LNCaP clone FGC (cell line): Measurements from ENCODE around the gene VENTX.

ENCODE experiments used
- DNase-seq: peaks from one replicate; pipeline ENCODE4 v3.0.0-alpha.2; 2011; ENCODE audit warnings: low read depth
- H3K4me3 ChIP-seq: 2 replicates; pipeline ENCODE4 v1.5.1; 2011; ENCODE audit warnings: mild to moderate bottlenecking, low read depth, low read length, control low read depth
- TF ChIP-seq, protein P1 (sequence below): IDR thresholded peaks from 2 replicates; pipeline ENCODE4 v1.5.1; 2012; ENCODE audit warnings: mild to moderate bottlenecking; ENCODE audit not compliant: control insufficient read depth, insufficient read depth; ENCODE audit errors: extremely low read depth

VENTX gene

DNA sequence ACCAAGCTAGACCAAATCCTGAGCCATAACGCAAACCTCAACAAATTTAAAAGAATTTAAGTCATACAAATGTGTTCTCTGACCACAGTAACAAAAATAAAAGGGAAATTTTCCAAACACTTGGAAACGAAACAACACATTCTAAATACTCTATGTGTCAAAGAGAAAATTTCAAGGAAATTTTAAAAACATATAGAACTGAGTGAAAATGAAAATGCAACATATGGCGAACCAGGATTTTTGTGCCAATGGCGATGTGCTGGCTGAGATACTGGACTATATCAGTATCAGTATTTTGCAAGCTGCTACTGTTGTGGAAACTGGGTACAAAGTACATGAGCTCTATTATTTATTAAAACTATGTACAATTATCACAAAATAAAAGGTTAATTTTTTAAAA, 43.5 kb upstream of the VENTX start:
- TF ChIP-seq, protein P1, sequence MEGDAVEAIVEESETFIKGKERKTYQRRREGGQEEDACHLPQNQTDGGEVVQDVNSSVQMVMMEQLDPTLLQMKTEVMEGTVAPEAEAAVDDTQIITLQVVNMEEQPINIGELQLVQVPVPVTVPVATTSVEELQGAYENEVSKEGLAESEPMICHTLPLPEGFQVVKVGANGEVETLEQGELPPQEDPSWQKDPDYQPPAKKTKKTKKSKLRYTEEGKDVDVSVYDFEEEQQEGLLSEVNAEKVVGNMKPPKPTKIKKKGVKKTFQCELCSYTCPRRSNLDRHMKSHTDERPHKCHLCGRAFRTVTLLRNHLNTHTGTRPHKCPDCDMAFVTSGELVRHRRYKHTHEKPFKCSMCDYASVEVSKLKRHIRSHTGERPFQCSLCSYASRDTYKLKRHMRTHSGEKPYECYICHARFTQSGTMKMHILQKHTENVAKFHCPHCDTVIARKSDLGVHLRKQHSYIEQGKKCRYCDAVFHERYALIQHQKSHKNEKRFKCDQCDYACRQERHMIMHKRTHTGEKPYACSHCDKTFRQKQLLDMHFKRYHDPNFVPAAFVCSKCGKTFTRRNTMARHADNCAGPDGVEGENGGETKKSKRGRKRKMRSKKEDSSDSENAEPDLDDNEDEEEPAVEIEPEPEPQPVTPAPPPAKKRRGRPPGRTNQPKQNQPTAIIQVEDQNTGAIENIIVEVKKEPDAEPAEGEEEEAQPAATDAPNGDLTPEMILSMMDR: no peak
- DNase-seq: no peak
- H3K4me3 ChIP-seq: no peak overlapping the region

DNA sequence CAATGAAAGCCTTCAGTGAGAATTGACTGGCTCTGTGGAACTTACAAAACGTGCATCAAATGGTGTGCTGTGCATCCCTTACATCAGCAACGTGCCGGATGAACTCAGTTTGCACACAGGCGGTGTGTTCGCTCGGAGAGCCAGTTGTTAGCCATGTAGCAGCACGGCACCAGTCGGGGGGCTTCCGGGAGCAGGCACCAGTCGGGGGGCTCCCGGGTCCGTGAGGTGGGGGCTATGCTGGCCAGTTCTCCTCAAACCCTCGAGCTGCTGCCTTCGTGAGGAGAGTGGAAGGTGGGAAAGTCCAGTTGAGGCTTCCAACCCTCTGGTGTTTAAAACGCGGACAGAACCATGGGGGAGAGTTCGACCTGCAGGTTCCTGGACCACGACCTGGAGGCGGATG, 42.6 kb upstream of the VENTX start:
- TF ChIP-seq, protein P1: no peak
- H3K4me3 ChIP-seq: no peak overlapping the region
- DNase-seq: no peak

DNA sequence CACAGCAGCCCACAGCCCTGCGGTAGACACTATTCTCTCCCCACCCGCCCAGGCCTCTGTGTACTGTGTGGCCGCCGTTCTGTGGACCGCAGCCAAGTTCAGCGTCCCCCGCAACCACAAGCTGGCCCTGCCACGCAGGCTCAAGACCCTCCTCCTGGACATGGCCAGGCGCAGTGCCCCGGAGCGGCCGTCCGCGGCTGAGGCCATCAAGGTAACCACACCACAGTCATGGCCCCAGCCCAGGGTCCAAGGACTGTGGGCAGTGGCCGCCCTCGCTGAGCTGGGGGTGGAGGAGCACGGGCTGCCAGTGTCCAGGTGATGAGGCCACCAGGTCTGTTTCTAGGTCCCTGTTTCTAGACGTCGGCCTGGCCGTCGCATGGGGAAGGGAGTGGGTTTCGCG, 42.0 kb upstream of the VENTX start:
- TF ChIP-seq, protein P1: no peak
- no peak for DNase-seq
- H3K4me3 ChIP-seq: no peak overlapping the region

DNA sequence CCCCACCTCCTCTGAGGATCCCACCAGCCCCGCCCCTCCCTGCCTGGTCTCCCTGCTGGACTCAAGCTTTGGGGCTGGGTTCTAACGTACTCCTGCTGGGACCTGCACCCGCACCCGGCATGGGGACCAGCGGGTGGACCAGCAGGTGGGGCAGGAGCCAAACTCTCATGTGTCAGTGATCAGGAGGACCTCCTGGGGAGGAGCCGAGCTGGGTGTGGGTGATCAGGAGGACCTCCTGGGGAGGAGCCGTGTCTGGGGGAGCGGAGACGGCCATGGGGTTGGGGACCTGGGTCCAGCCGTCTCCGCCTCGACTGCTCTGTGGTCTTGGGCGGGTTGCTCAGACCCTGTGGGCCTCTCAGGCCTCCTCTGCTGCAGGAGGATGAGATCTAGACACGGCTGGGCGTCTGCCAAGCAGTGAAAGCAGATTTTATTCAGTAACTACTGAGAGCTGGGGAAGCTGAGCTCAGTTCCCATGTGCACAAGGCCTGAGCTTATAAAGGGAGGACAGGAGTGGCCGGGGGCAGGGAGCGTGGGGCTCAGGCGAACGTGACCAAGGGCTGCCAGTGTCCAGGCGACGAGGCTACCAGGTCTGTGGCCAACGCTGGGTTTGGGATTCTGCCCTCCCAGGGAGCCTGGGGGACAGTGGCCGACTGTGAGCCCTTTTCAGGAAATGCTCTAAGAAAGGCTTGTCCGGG, 41.3 kb upstream of the VENTX start:
- no peak for DNase-seq
- TF ChIP-seq, protein P1: no peak

DNA sequence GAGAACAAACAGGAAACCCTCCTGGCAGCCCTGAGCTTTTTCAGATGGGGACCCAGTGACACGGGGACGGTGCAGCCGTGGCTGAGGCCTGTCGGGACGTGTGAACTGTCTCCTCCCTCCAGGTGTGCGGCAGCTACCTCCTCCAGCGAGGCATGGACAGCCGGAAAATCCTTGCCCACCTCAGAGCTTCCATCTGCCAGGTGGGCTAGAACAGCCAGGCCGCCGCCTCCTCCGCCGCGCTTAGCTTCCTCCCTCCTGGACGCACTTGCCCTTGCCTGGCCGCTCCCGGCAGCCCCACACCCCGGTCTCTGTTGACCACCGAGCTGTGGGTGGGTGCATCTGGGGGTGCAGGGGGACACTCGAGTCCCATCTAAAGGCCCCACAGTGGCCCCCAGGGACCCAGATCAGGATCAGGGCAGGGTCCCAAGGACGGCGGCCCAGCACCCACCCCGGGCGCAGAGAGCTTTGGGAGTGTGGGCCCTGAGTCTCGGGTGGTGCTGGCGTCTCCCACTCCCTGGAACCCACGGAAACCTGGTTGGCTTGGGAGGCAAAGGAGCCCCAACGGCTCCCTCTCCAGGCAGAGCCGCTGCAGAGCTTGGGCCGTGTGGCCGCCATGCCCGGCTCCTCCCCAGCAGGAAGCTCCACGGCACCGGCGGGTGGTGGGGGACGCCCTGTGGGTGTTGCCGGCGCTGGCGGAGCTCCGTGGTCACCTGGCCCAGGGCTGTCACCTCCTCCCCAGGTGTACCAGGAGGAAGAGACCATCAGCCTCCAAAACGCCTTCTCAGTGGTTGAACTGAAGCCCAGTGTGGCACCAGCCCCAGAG, 40.5 kb upstream of the VENTX start:
- TF ChIP-seq, protein P1: no peak
- DNase-seq: no peak
- no peak overlapping the region for H3K4me3 ChIP-seq

More for the DNA sequence above, 41.3 kb upstream of the VENTX start:
- no peak overlapping the region for H3K4me3 ChIP-seq

DNA sequence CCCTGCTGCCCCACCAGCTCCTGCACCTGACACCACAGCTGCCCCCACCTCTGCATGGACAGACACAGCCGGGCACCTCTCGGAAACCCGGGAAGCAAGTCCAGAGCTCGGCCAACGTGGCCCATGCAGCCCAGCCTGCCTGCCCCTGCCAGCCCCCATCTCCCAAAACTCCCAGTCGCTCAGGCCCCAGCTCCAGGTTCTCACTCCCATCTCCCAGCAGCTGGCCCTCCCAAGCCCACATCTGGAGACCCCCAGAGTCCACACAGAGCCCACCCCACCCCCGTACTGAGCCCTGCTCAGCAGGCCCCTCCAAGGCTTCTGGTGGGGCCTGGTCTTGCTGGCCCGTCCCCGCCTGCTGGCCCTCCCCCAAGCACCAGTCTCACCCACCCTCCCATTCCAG, 39.9 kb upstream of the VENTX start:
- no peak for DNase-seq
- TF ChIP-seq, protein P1: no peak
- no peak overlapping the region for H3K4me3 ChIP-seq
